ENCODE measurements around the gene U2SURP. TPM values are rescaled to one million over a fixed set of nuclear protein-coding genes. Genes with fewer than 3 reads are reported as not detected.

Gene U2SURP
- total RNA-seq, 1 donor from 2014 or later, result 68.2 TPM

DNA sequence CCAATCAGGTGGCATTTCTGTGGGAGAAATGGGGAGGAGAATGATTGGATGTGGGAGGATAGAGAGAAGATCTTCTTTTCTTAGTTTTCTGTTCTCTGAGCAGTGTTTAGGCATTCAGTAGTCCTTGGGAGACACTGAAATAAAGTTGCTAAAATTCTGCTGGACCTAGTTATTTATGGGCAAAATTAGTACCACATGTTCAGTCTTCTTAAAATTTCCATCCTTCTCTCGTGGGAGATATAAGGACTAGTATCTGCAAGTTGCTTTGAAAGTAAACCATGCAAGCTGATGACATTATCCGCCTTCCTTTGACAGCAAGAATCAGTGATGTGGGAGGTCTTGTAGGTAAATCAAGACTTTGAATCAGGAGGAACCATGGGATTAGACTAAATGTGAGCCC is 98.3 kb downstream of the U2SURP start:
- no peak for DNase-seq (ENCODE audit: low spot score)

- DNase-seq (ENCODE audit: low spot score), result no peak
Measured at GRCh38 chr3:143100451-143100850, 99.1 kb downstream of the U2SURP start.

GRCh38 chr3:143101792-143102381 is 100.5 kb downstream of the U2SURP start:
- DNase-seq (ENCODE audit: low spot score), result no peak

DNA sequence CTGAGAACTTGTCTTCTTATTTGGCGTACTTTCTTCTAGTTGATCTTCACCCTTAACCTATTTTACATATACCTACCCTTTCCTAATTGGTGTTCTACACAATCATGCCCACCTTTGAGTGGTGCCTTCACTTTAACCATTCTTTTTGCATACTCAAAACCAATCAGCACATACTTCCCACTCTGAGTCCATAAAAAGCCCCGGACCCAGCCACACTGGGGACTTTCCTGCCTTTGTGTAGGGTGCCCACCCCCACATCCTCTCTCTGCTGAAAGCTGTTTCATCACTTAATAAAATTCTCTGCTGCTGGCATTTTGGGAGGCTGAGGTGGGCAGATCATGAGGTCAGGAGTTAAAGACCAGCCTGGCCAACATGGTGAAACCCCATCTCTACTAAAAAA is 102.3 kb downstream of the U2SURP start:
- no peak for DNase-seq (ENCODE audit: low spot score)

DNA sequence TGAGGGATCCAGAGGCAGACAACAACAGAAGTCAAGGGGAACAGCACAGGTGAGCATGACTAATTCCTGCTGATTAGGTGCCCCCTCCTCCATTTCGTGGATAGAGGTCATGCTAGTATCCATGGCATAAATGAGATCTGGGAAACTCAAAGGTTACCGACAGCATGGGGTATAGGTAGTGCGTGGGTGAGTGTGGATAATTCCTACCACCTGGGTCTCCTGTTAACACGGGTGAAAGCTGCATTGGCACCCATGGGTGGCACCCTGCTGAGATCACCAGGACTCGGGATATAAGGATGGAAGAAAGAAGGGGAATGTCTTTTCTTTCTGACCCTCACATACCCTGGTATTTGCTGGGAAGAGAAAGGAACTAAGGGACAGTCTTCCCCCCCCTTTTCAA is 103.8 kb downstream of the U2SURP start:
- no peak for DNase-seq (ENCODE audit: low spot score)

- DNase-seq (ENCODE audit: low spot score), result no peak
Measured at GRCh38 chr3:143109861-143110260, 108.5 kb downstream of the U2SURP start.

Other genes with a start within 250 kb of the U2SURP start
- gene PCOLCE2, start 112.5 kb upstream of the U2SURP start, total RNA-seq, result 255 TPM
- gene PAQR9, start 37.9 kb upstream of the U2SURP start, total RNA-seq, result not detected
- 13.4 TPM for gene CHST2, start 118.2 kb downstream of the U2SURP start, total RNA-seq